Loucy (cell line): ENCODE measurements around the gene SCYGR8.
"Not testable (repeated sequence)": the region's sequence is repeated elsewhere in the genome, so short reads cannot be mapped to it uniquely, and the experiment has no call there.

Experiments
- H2AFZ ChIP-seq: fragments of 200-600 bp; sonication (generic); 2 replicates; pipeline ENCODE4 v1.6.0; 2016; ENCODE audit warnings: antibody characterized with exemption, mild to moderate bottlenecking, low read length, moderate library complexity
- H3F3A ChIP-seq: fragments of 200-600 bp; 2 replicates; pipeline ENCODE4 v1.6.0; 2016; ENCODE audit warnings: antibody characterized with exemption, low read depth, mild to moderate bottlenecking
- H3K27me3 ChIP-seq: fragments of 200-600 bp; sonication (generic); 2 replicates; pipeline ENCODE4 v1.6.1; 2014; ENCODE audit warnings: low read length, mild to moderate bottlenecking; ENCODE audit not compliant: insufficient read depth, poor library complexity, severe bottlenecking
- H3K36me3 ChIP-seq: fragments of 200-600 bp; sonication (generic); 2 replicates; pipeline ENCODE4 v1.6.1; 2016; ENCODE audit warnings: low read length; ENCODE audit not compliant: insufficient read depth
- H3K4me1 ChIP-seq: fragments of 200-600 bp; sonication (generic); 2 replicates; pipeline ENCODE4 v1.5.1; 2014; ENCODE audit warnings: low read length, mild to moderate bottlenecking; ENCODE audit not compliant: insufficient read depth, poor library complexity, severe bottlenecking
- H3K4me2 ChIP-seq: fragments of 200-600 bp; sonication (generic); 2 replicates; pipeline ENCODE4 v1.6.0; 2014; ENCODE audit warnings: antibody characterized with exemption, low read length, low read depth, mild to moderate bottlenecking; ENCODE audit not compliant: poor library complexity, severe bottlenecking
- H3K4me3 ChIP-seq: fragments of 200-600 bp; sonication (generic); 2 replicates; pipeline ENCODE4 v1.5.1; 2014; ENCODE audit warnings: low read length, mild to moderate bottlenecking, mixed read lengths; ENCODE audit not compliant: poor library complexity, severe bottlenecking
- H3K79me2 ChIP-seq: fragments of 200-600 bp; sonication (generic); 2 replicates; pipeline ENCODE4 v1.6.1; 2014; ENCODE audit warnings: low read length; ENCODE audit not compliant: insufficient read depth
- H3K9ac ChIP-seq: fragments of 200-600 bp; sonication (generic); 2 replicates; pipeline ENCODE4 v1.6.0; 2014; ENCODE audit warnings: mild to moderate bottlenecking, low read depth, low read length, moderate library complexity; ENCODE audit not compliant: poor library complexity, severe bottlenecking
- H3K9me2 ChIP-seq: fragments of 200-600 bp; sonication (generic); replicated peaks from 2 replicates; pipeline ENCODE4 v1.6.1; 2016; ENCODE audit warnings: low read depth, low read length, mixed read lengths
- H3K9me3 ChIP-seq: fragments of 200-600 bp; sonication (generic); 2 replicates; pipeline ENCODE4 v1.6.1; 2014; ENCODE audit warnings: mild to moderate bottlenecking, antibody characterized with exemption, low read length, low read depth; ENCODE audit not compliant: insufficient read depth
- H4K20me1 ChIP-seq: fragments of 200-600 bp; sonication (generic); 2 replicates; pipeline ENCODE4 v1.6.0; 2014; ENCODE audit warnings: antibody characterized with exemption, low read length, mild to moderate bottlenecking; ENCODE audit not compliant: insufficient read depth, poor library complexity, severe bottlenecking
- CTCF ChIP-seq: fragments of 200-600 bp; sonication (generic); conservative IDR thresholded peaks from 2 replicates; pipeline ENCODE4 v1.5.1; 2014; ENCODE audit warnings: mild to moderate bottlenecking, antibody characterized with exemption, low read length
- EZH2phosphoT487 ChIP-seq: fragments of 200-600 bp; IDR thresholded peaks from 2 replicates; pipeline ENCODE4 v1.6.1; 2018; ENCODE audit warnings: antibody characterized with exemption, mild to moderate bottlenecking, moderate library complexity, borderline replicate concordance

The SCYGR8 gene

GRCh38 chr2:227720680-227721079 is 25.0 kb upstream of the SCYGR8 start:
- Histone ChIP-seq H3K9ac (no peak overlapping the region), H3K4me1 (no peaks in the 10 kb centered on the region), H3K36me3 (no peaks in the 10 kb centered on the region), H3K27me3 (no peaks in the 10 kb centered on the region), H3K4me2 (no peak overlapping the region), H3K9me3 (no peaks in the 10 kb centered on the region), H3K9me2 (no peaks in the 10 kb centered on the region), H2AFZ (no peak overlapping the region), H3K79me2 (no peaks in the 10 kb centered on the region), H3K4me3 (no peak overlapping the region), H4K20me1 (no peaks in the 10 kb centered on the region), H3F3A (no peaks in the 10 kb centered on the region)
- TF ChIP-seq EZH2phosphoT487 (no peak), CTCF (no peak)

GRCh38 chr2:227722821-227723220 is 22.9 kb upstream of the SCYGR8 start:
- not testable (repeated sequence) for H3F3A ChIP-seq, H3K4me1 ChIP-seq, H3K9ac ChIP-seq, H3K9me2 ChIP-seq, H4K20me1 ChIP-seq, H3K27me3 ChIP-seq, H3K79me2 ChIP-seq, H2AFZ ChIP-seq, H3K9me3 ChIP-seq, H3K36me3 ChIP-seq, H3K4me3 ChIP-seq, H3K4me2 ChIP-seq

GRCh38 chr2:227724394-227725039 is 21.2 kb upstream of the SCYGR8 start, which contains the start of gene SCYGR6:
Gene SCYGR6 (minus strand): TSS chr2:227724757. CDS start chr2:227724757, 0 bp downstream.
- no peaks in the 10 kb centered on the region for H3K4me1 ChIP-seq
- no peak for TF ChIP-seq EZH2phosphoT487
- TF ChIP-seq CTCF, result no peak
- no peaks in the 10 kb centered on the region for H3K79me2 ChIP-seq

GRCh38 chr2:227728035-227728434 is 17.7 kb upstream of the SCYGR8 start, which contains the start of gene SCYGR7:
Gene SCYGR7 (plus strand): TSS chr2:227728335. CDS start chr2:227728335, 0 bp downstream.
- TF ChIP-seq EZH2phosphoT487 (no peak), CTCF (no peak)
- no peaks in the 10 kb centered on the region for H3K9me3 ChIP-seq
- no peaks in the 10 kb centered on the region for H3K79me2 ChIP-seq
- no peaks in the 10 kb centered on the region for H3K4me1 ChIP-seq
- H3K4me3 ChIP-seq, result no peak within 1 kb of the TSS
- H2AFZ ChIP-seq, result no peak within 1 kb of the TSS
- H3F3A ChIP-seq, result no peaks in the 10 kb centered on the region
- no peak within 1 kb of the TSS for H3K9ac ChIP-seq
- H3K27me3 ChIP-seq, result no peaks in the 10 kb centered on the region
- H3K4me2 ChIP-seq, result no peak within 1 kb of the TSS
- H4K20me1 ChIP-seq, result no peaks in the 10 kb centered on the region
- H3K9me2 ChIP-seq, result no peaks in the 10 kb centered on the region
- H3K36me3 ChIP-seq, result no peaks in the 10 kb centered on the region

More at GRCh38 chr2:227724394-227725039, 21.2 kb upstream of the SCYGR8 start, which contains the start of gene SCYGR6:
- Histone ChIP-seq H3K4me2 (no peak within 1 kb of the TSS), H3K36me3 (no peaks in the 10 kb centered on the region), H2AFZ (no peak within 1 kb of the TSS), H3K4me3 (no peak within 1 kb of the TSS), H3K27me3 (no peaks in the 10 kb centered on the region), H3K9me2 (no peaks in the 10 kb centered on the region), H3F3A (no peaks in the 10 kb centered on the region), H3K9me3 (no peaks in the 10 kb centered on the region), H4K20me1 (no peaks in the 10 kb centered on the region), H3K9ac (no peak within 1 kb of the TSS)
